Smooth muscle cell of the brain vasculature (primary cell): Measurements from ENCODE around the gene MAML3.

ENCODE experiments used
- DNase-seq: peaks from one replicate; pipeline ENCODE4 v3.0.0-alpha.2; 2012; ENCODE audit warnings: low read depth, low spot score

The MAML3 gene

GRCh38 chr4:139865537-139865936, 288.4 kb downstream of the MAML3 start:
- DNase-seq: no peak

DNA sequence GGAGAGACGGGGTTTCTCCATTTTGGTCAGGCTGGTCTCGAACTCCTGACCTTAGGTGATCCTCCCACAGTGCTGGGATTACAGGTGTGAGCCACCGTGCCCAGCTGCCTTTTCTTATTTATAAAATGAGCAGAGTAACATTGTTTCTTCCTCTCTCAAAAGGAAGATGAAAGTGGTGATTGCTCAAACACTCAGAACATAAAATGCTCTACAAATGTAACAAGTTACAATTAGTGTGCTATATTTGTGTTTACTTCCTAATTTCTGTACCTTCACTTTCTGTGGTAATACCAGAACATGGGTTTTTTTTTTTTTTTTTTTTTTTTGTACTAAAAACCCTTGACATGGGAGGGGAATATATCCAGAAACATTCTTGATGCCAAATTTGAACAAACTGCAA, 290.5 kb downstream of the MAML3 start:
- no peak for DNase-seq

DNA sequence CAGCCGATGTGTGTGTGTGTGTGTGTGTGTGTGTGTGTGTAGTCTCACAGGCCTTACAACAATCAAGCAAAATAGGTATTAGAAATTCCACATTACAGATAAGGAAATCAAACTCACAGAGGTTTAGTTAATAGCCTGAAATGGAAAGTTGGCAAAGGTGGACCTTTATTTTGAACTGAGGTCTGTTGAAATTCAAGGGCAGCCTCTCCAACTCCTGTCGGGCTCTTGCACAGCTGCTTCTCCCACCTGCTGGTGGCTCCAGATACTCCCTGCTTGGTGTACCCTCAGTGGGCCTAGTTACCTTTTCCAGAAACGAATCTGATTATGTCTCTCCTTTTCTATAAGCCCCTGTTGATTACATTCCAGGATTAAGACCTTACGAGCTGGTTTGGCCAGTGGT, 292.5 kb downstream of the MAML3 start:
- no peak for DNase-seq

DNA sequence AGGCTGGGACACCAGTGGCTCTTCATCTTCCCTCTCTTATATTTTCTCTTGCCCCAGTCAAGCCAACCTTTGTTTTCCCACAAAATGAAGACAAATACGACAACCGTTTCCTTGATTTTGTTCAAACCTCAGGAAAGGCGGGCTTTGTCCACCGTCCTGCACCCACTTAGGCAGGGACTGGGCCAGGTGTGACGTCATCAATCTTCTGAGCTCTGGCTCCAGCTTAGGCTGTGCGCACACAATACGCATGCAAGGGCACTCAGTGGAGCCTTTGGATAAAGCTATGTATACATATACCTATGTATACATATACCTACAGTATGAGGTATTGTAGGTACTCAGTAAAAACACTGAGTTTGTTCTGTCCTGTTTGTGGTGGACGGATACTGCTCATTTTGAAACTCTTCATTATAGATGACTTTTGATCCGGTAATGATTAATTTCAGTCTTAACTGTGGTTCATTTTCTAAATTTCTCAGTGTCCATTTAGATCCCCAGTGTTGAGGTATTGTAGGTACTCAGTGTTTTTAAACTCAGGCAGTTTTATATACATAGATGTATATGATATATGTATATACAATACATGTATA, 293.5 kb downstream of the MAML3 start:
- no peak for DNase-seq

DNA sequence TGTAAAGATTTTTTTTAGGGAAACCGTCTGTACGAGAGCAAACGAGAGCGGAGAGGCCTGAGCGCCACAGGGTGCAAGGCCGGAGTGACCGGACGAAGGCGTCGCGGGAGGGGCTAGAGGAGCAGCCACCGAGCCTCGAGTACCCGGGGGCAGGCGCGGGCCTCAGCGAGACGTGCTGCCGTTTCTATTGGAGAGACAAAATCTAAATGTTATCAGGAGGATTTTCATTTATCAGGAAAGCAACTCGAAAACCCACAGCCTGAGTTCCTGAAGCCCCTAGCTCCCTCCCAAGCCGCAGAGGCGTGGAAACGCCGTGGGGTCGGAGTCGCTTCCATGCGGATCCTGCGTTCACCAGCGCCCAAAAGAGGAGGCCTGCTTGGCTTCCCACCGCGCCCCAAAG, 294.1 kb downstream of the MAML3 start:
- no peak for DNase-seq

DNA sequence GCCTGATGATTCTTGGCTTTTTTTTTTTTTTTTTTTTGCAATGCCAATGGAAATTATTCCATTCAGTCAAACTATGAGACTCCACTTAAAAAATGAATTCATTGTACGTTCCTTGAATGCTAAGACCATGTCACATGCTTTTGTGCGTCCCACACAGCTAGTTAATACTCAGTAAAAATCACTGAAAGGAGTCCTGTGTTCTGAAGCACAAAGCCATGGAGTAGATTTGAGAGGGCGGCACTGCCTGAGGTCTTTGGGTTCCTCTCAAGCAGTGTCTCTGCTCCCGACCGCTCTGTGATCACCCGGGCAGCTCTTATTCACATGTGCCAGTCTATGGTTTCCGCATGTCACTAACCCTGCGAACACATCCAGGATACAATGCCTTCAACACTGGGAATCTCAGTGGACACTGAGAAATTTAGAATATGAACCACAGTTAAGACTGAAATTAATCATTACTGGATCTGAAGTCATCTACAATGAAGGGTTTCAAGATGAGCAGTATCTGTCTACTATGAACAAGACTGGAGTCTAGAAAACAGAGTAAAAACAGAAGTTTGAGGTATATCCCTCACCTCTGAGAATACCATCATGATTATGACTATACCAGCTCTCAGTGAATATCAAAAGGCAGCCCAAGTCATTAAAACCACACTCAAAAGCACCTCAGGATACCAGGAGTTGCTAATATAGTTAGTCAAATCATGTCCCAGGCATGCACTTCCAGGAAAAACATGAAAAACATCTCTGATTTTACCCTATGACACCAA, 295.4 kb downstream of the MAML3 start:
- no peak for DNase-seq

- DNase-seq: no peak
Measured at GRCh38 chr4:139857977-139858376, 296.0 kb downstream of the MAML3 start.

DNA sequence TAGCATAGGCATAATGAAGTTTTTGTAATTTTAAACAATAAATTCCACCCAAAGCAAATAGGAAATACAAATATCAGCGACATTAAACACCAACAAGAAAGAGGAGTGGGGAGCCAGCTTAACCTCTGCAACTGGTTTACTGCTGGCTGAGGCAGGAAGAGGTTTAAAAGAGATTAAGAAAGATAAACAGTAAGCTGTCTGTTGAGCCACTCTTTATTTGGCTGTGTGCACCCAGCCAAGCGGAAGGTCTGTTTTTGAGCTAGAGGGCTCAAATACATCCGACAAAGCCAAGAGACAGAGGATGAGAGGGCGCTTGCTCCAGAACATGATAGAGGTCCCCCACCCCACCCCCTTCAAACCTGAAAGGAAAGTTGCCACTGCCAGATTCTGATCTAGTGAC, 297.0 kb downstream of the MAML3 start:
- no peak for DNase-seq

DNA sequence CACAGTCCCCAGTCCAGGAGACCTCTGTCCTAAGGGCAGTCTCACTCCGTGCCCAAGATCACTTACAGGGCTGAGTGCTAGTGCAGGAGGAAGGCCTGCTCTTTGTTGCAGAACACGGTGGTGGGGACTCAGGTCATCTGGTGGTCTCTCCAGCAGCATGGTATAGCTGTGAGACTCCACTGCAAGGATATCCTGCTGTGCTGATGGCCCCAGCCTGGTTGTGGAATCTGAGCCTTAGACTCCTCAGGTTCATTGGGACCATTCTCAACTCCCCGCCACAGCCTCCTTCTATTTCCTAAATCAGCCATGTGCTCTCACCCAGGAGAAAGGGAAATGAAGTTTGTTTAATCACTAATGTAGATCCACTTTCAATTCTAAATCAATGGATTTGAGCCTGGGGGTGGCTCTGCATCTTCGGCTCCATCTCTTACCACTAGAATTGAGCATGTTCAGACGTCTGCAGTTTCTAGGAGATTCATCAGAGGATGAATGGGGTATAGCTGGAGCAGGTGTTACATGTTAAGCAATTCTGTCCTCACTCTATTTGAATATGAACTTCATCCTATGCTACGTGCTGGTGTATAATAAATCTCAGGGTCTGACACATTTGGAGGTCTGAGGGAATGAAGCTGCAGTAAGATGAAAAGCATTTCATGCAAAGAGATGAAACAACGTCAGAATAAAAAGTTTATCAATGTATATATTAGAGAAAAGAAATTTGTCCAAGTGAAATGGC, 299.1 kb downstream of the MAML3 start:
- DNase-seq: no peak

GRCh38 chr4:139853309-139853708, 300.7 kb downstream of the MAML3 start:
- no peak for DNase-seq

GRCh38 chr4:139852612-139853269, 301.2 kb downstream of the MAML3 start:
- no peak for DNase-seq

- DNase-seq: no peak
Measured at GRCh38 chr4:139851639-139852038, 302.3 kb downstream of the MAML3 start.

DNA sequence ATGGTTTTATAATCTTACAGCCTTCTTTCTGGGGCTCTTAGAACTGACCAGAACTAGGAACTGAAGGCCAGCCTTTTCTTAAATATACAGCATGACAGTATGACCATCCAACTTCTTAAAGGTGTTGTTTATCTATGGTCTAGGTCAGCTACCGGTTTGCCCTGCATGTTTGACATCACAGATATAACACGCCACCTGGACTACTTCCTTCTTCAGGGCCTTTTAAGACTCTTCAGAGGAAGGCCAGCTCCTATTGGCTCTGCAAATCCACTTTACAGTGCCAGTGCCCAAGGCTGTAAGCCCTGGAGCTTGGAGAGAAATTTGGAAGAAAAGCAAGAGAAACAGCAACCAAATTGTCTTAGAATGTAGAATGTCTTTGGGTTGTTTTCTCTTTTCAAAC, 302.9 kb downstream of the MAML3 start:
- no peak for DNase-seq

GRCh38 chr4:139849219-139849618, 304.8 kb downstream of the MAML3 start:
- no peak for DNase-seq

DNA sequence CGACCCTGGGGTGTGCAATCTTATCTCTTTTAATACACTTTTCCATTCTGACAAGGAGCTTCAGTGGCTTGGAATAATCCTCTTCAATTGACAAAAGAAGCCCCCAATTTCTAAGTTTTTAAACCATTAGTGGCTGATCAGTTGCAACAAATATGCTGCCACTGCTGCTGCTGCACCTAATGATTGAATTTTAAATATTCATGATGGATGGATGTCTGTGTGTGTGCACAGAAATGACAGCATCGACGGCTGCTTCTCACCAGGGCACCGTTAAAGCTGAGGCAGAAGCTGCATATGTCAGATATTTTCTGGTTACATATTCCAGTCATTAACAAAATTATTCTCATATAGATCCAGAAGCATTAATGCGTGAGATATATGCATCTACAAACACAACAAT, 306.0 kb downstream of the MAML3 start:
- no peak for DNase-seq

- no peak for DNase-seq
Measured at GRCh38 chr4:139847602-139848001, 306.4 kb downstream of the MAML3 start.

- no peak for DNase-seq
Measured at GRCh38 chr4:139846766-139847165, 307.2 kb downstream of the MAML3 start.

DNA sequence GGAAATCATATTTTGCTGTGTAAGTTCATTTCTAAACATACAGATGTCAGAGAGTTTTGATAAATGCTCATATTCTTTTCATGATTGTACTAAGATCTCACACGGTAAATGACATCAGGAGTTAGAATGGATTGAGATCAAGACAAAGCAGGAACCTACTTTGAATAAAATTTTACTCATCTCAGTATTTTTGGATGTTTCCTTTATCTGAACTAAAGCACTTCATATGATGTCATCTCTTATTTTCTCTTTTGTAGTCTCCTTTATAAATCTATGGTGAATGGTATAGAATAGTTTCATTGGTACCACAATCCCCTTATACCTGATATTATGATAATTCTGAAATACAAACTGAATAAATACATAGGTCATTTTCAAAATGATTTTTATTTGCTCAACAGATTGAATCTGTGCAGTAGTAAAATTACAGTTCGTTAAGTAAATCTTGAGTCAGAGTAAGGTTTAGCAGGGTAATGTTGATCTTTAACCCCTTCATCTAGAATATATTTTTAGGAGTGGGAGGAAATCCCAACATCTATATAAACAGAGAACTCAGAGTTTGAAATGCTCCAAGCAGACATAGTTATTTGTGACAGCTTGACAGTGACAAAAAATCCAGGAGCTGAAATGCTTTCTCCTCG, 308.4 kb downstream of the MAML3 start:
- no peak for DNase-seq

- no peak for DNase-seq
Measured at GRCh38 chr4:139844459-139845036, 309.4 kb downstream of the MAML3 start.

GRCh38 chr4:139844057-139844456, 309.9 kb downstream of the MAML3 start:
- DNase-seq: no peak

DNA sequence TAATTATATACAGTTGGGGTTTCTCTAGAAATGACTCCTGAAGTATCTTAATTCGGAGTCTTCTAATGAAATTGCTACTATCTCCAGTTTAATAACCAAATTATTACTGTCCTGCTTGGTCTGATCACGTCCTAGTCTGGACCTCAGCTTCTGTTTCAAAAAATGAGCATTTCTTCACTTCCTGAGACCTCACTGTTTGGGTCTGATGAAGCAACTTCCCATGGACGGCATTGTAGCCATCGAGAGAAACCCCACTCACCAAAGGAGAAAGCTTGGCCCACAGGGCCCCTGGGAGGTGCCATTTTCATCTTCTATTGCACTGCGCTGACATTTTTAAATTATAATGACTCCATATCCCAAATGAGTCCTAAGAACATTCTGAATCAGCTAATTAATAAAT, 310.3 kb downstream of the MAML3 start:
- no peak for DNase-seq
